ENCODE results near the gene ZDHHC6. TPM values are rescaled to one million over a fixed set of nuclear protein-coding genes. Genes with fewer than 3 reads are reported as not detected.

The ZDHHC6 gene
- total RNA-seq, 1 donor from 2014 or later: 33.0 TPM

GRCh38 chr10:112404617-112405016 lies 42.1 kb downstream of the ZDHHC6 start:
- Mint-ChIP-seq H3K36me3 (ENCODE audit: unreplicated experiment) (no peaks in the 10 kb centered on the region), H3K27ac (ENCODE audit: unreplicated experiment) (no peak overlapping the region), H3K4me1 (ENCODE audit: low read depth, unreplicated experiment) (no peaks in the 10 kb centered on the region), H3K4me3 (ENCODE audit: unreplicated experiment) (no peak overlapping the region), H3K27me3 (ENCODE audit: unreplicated experiment) (no peaks in the 10 kb centered on the region), H3K9me3 (ENCODE audit: unreplicated experiment) (peaks cover 3% of the 10 kb centered on the region)
- no peak for DNase-seq
- TF ChIP-seq CTCF (IDR thresholded peaks at IDR 0.05; ENCODE audit: partially characterized antibody, unreplicated experiment): no peak

DNA sequence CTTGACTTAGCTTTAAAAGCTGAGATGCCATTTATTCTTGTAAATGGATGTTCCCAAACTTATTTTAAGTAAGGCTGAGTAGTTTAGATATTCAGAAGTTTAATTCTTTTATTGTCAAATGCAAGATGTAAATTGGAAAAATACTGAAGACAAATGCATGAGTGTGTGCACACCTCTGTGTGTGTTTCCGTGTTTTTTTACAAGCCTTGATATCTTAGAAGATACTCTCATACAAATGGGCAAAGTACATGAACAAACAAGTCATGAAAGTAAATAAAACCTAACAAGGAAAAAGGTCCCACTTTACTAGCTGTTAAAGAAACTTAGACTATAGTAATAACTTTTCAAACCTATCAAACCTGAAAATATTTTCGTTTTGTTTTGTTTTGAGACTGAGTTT lies 43.8 kb downstream of the ZDHHC6 start:
- H3K9me3 Mint-ChIP-seq (ENCODE audit: unreplicated experiment): peaks cover 3% of the 10 kb centered on the region
- no peak overlapping the region for H3K4me3 Mint-ChIP-seq (ENCODE audit: unreplicated experiment)
- no peaks in the 10 kb centered on the region for H3K4me1 Mint-ChIP-seq (ENCODE audit: low read depth, unreplicated experiment)
- no peaks in the 10 kb centered on the region for H3K36me3 Mint-ChIP-seq (ENCODE audit: unreplicated experiment)
- no peak for DNase-seq
- no peak overlapping the region for H3K27ac Mint-ChIP-seq (ENCODE audit: unreplicated experiment)
- no peak for TF ChIP-seq CTCF (IDR thresholded peaks at IDR 0.05; ENCODE audit: partially characterized antibody, unreplicated experiment)
- H3K27me3 Mint-ChIP-seq (ENCODE audit: unreplicated experiment): no peaks in the 10 kb centered on the region

- Mint-ChIP-seq H3K4me1 (ENCODE audit: low read depth, unreplicated experiment) (no peaks in the 10 kb centered on the region), H3K9me3 (ENCODE audit: unreplicated experiment) (peaks cover 3% of the 10 kb centered on the region), H3K27me3 (ENCODE audit: unreplicated experiment) (no peaks in the 10 kb centered on the region), H3K36me3 (ENCODE audit: unreplicated experiment) (no peaks in the 10 kb centered on the region), H3K4me3 (ENCODE audit: unreplicated experiment) (no peak overlapping the region), H3K27ac (ENCODE audit: unreplicated experiment) (no peak overlapping the region)
- TF ChIP-seq CTCF (IDR thresholded peaks at IDR 0.05; ENCODE audit: partially characterized antibody, unreplicated experiment): no peak
- no peak for DNase-seq
Observed at GRCh38 chr10:112397592-112397991, 49.1 kb downstream of the ZDHHC6 start.

GRCh38 chr10:112395809-112396530 lies 50.7 kb downstream of the ZDHHC6 start:
- H3K4me1 Mint-ChIP-seq (ENCODE audit: low read depth, unreplicated experiment): no peaks in the 10 kb centered on the region
- DNase-seq: no peak
- no peaks in the 10 kb centered on the region for H3K36me3 Mint-ChIP-seq (ENCODE audit: unreplicated experiment)
- no peak for TF ChIP-seq CTCF (IDR thresholded peaks at IDR 0.05; ENCODE audit: partially characterized antibody, unreplicated experiment)
- no peaks in the 10 kb centered on the region for H3K9me3 Mint-ChIP-seq (ENCODE audit: unreplicated experiment)
- H3K27ac Mint-ChIP-seq (ENCODE audit: unreplicated experiment): no peak overlapping the region
- no peaks in the 10 kb centered on the region for H3K27me3 Mint-ChIP-seq (ENCODE audit: unreplicated experiment)
- no peak overlapping the region for H3K4me3 Mint-ChIP-seq (ENCODE audit: unreplicated experiment)

GRCh38 chr10:112394475-112394875 lies 52.2 kb downstream of the ZDHHC6 start:
- no peak for DNase-seq
- no peak overlapping the region for H3K4me3 Mint-ChIP-seq (ENCODE audit: unreplicated experiment)
- H3K9me3 Mint-ChIP-seq (ENCODE audit: unreplicated experiment): no peaks in the 10 kb centered on the region
- H3K27ac Mint-ChIP-seq (ENCODE audit: unreplicated experiment): no peak overlapping the region
- H3K4me1 Mint-ChIP-seq (ENCODE audit: low read depth, unreplicated experiment): no peaks in the 10 kb centered on the region
- no peaks in the 10 kb centered on the region for H3K36me3 Mint-ChIP-seq (ENCODE audit: unreplicated experiment)
- no peaks in the 10 kb centered on the region for H3K27me3 Mint-ChIP-seq (ENCODE audit: unreplicated experiment)
- TF ChIP-seq CTCF (IDR thresholded peaks at IDR 0.05; ENCODE audit: partially characterized antibody, unreplicated experiment): no peak
